Progenitor cell of endocrine pancreas (in vitro differentiated cells): Measurements from ENCODE around the gene SOX6. TPM values are rescaled to one million over a fixed set of nuclear protein-coding genes. Genes with fewer than 3 reads are reported as not detected.

Experiments used
- DNase-seq: peaks from one replicate; pipeline ENCODE4 v3.0.0; 2021; ENCODE audit warnings: low spot score; ENCODE audit not compliant: unreplicated experiment
- H3K27ac Mint-ChIP-seq: 2 replicates; pipeline ENCODE4 v1.8.0; 2021; ENCODE audit warnings: mild to moderate bottlenecking, moderate library complexity, mixed read lengths
- H3K27me3 Mint-ChIP-seq: 2 replicates; pipeline ENCODE4 v1.8.0; 2021; ENCODE audit warnings: mixed read lengths
- H3K36me3 Mint-ChIP-seq: 2 replicates; pipeline ENCODE4 v1.8.0; 2022; ENCODE audit warnings: mixed read lengths; ENCODE audit not compliant: insufficient read depth
- H3K4me1 Mint-ChIP-seq: 2 replicates; pipeline ENCODE4 v1.8.0; 2021; ENCODE audit warnings: low read depth, mixed read lengths
- H3K4me3 Mint-ChIP-seq: 2 replicates; pipeline ENCODE4 v1.8.0; 2021; ENCODE audit warnings: low read depth, mild to moderate bottlenecking, moderate library complexity, mixed read lengths
- H3K9me3 Mint-ChIP-seq: 2 replicates; pipeline ENCODE4 v1.8.0; 2021; ENCODE audit warnings: low read depth, mixed read lengths
- total RNA-seq: library from RNA; stranded (reverse); gene quantifications from 2 replicates; pipeline ENCODE4 v1.2.1, GENCODE V29; 2021
- TF ChIP-seq, protein P1 (sequence below): fragments of 200-600 bp; sonication (generic); IDR thresholded peaks from one replicate; pipeline ENCODE4 v1.5.0; 2021; ENCODE audit warnings: antibody characterized with exemption, mild to moderate bottlenecking; ENCODE audit not compliant: unreplicated experiment

SOX6 gene
- total RNA-seq, 1 donor from 2014 or later = 34.9 TPM

DNA sequence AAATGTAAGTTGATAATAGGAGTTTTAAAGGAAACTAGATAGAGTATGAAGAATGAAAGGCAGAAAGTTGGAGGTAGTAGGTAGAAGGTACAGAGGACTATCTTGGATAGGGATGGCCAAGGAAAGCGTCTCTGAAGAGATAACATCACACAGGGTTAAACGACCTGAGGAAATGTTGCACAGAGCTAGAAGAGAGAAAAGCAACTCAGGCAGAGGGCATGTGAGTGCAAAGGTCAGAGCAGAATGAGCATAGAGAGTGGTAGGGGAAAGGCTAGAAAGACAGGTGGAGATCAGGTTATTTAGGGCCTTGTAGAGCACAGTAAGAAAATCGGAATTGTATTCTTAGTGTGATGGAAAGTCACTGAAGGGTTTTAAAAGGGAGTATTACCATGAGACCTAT, 232.0 kb downstream of the SOX6 start:
- Mint-ChIP-seq H3K36me3 (no peaks in the 10 kb centered on the region), H3K4me3 (no peak overlapping the region), H3K27ac (no peak overlapping the region), H3K9me3 (peaks cover 3% of the 10 kb centered on the region), H3K4me1 (peaks cover 23% of the 10 kb centered on the region), H3K27me3 (no peaks in the 10 kb centered on the region)
- DNase-seq = no peak
- TF ChIP-seq, protein P1, sequence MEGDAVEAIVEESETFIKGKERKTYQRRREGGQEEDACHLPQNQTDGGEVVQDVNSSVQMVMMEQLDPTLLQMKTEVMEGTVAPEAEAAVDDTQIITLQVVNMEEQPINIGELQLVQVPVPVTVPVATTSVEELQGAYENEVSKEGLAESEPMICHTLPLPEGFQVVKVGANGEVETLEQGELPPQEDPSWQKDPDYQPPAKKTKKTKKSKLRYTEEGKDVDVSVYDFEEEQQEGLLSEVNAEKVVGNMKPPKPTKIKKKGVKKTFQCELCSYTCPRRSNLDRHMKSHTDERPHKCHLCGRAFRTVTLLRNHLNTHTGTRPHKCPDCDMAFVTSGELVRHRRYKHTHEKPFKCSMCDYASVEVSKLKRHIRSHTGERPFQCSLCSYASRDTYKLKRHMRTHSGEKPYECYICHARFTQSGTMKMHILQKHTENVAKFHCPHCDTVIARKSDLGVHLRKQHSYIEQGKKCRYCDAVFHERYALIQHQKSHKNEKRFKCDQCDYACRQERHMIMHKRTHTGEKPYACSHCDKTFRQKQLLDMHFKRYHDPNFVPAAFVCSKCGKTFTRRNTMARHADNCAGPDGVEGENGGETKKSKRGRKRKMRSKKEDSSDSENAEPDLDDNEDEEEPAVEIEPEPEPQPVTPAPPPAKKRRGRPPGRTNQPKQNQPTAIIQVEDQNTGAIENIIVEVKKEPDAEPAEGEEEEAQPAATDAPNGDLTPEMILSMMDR = no peak

DNA sequence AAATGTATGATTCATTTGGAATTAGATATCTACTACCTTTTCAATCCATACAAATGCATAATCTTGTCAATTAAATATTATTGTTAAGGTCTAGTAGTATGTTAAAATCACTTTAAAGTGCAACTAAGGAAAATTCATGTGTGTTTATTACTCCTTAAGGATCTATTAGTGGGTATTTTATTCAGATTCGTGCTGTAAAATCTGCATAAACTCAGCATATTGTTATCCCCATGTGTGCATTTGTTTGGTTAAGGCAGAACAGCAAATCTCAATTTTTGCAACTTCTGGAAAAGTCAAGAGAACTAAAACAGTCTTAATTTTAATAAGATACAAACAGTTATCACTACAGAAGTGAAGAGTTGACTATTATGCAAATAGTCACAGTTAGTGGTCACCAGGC, 234.5 kb downstream of the SOX6 start:
- TF ChIP-seq, protein P1 = no peak
- no peaks in the 10 kb centered on the region for H3K27me3 Mint-ChIP-seq
- H3K4me3 Mint-ChIP-seq = no peak overlapping the region
- DNase-seq = no peak
- H3K9me3 Mint-ChIP-seq = peaks cover 3% of the 10 kb centered on the region
- no peaks in the 10 kb centered on the region for H3K36me3 Mint-ChIP-seq
- H3K27ac Mint-ChIP-seq = no peak overlapping the region
- H3K4me1 Mint-ChIP-seq = peaks cover 28% of the 10 kb centered on the region

DNA sequence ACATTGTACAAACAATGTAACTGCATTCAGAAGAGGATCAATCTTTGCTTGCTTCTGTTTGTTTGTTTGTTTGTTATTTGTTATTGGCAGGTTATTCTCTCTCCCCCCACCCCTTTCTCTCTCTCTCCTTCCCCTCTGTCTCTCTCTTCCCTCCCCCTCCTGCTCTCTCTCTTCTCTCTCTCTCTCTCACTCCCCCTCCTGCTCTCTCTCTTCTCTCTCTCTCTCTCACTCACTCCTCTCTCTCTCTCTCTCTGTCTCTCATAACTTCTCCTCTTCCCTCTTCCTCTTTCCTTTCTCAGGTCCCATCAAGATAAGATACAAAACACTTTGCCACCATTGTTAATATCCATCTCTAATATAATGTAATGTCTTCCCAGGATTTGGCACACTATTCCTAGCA, 236.3 kb downstream of the SOX6 start:
- H3K27me3 Mint-ChIP-seq = no peaks in the 10 kb centered on the region
- DNase-seq = no peak
- H3K4me3 Mint-ChIP-seq = no peak overlapping the region
- H3K9me3 Mint-ChIP-seq = peaks cover 3% of the 10 kb centered on the region
- no peak overlapping the region for H3K27ac Mint-ChIP-seq
- no peaks in the 10 kb centered on the region for H3K36me3 Mint-ChIP-seq
- H3K4me1 Mint-ChIP-seq = peaks cover 20% of the 10 kb centered on the region
- TF ChIP-seq, protein P1 = no peak

DNA sequence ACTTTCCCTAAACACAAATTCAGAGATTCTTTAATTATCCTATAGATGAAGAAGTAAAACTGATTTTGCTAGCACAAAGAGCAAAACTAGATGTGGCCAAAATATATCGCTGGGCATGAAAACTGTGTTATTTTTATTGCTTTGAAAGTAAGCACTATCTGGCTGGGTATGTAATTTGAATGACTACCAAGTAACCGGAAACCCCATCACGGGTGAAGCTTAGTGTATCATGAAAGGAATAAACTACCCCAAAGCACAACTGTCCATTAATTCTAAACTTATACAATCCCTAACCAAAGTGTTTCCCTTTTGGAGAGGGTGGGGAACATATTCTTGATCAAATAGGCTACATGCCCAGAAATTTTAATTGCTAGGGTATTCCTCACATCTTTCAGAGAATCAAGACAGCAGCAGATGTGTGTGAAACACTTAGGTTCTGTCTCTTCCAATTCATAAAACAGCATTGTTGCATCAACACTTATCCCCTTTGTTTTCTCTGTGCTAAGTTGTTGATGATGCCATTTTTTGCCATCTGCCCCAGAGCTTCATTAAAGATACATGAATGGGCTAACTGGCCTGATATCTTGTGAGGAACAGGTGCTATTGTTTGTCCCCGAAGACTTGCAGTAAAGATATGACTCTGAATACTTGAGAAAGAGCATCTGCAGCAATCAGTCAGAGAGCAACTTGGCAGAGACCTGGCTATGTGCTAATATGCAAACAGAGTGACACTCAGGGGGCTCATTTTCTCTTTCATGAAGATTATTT, 238.2 kb downstream of the SOX6 start:
- TF ChIP-seq, protein P1 = no peak
- no peak for DNase-seq
- Mint-ChIP-seq H3K4me3 (no peak overlapping the region), H3K4me1 (peaks cover 31% of the 10 kb centered on the region), H3K27ac (no peak overlapping the region), H3K27me3 (no peaks in the 10 kb centered on the region), H3K36me3 (no peaks in the 10 kb centered on the region), H3K9me3 (no peaks in the 10 kb centered on the region)

DNA sequence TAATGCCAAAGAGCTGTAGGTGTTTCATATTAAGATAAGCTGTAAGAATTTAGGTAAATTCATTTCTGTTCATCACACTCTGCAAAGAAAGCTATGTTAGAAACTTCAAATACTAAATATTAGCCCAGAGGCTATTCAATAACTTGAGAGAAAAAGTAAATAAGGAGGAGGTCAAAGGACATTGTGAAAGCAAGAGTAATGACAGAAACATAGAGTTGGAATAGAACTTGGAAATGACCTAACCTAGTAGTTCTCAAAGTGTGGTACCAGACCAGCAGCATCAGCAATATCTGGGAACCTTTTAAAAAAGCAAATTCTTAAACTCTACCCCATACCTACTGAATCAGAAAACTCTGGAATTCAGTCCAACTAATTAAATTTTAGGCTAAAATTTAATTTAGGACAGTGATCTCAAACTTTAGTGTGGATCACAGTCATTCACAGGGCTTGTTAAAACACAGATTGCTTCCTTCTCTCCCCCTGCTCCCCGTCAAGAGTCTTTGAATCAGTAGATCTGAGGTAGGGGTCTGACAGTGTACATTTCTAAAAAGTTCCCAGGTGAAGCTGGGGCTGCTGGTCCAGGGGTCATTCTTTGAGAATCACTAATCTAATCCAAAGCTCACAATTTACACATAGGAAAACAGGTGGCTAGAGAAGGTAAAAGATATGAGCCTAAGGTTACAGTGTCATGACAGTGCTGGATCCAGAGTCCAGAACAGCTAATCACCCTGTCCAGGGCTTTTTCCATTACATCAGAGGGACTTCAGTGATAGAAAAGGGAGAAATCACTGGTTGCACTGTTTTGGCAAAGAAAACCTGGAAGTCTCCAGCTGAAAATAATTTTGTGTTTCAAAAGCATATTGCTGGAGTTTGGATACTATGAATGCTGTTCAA, 241.1 kb downstream of the SOX6 start:
- peak overlapping the region; percentile 47 for H3K27ac Mint-ChIP-seq
- no peak overlapping the region for H3K4me3 Mint-ChIP-seq

More for the DNA sequence above, 241.1 kb downstream of the SOX6 start:
- Mint-ChIP-seq H3K27me3 (no peaks in the 10 kb centered on the region), H3K4me1 (peaks cover 53% of the 10 kb centered on the region), H3K9me3 (no peaks in the 10 kb centered on the region), H3K36me3 (no peaks in the 10 kb centered on the region)
- no peak for DNase-seq
- TF ChIP-seq, protein P1 = no peak
